Measurements from ENCODE around the gene C1QTNF12. TPM values are rescaled to one million over a fixed set of nuclear protein-coding genes. Genes with fewer than 3 reads are reported as not detected.

C1QTNF12 gene
- total and polyA plus RNA-seq, 2 donors (not counting 3 experiments of a cell fraction or from before 2014, with no cell fraction given) = 1.0 to 1.9 TPM

GRCh38 chr1:1211541-1212441 is 34.7 kb downstream of the C1QTNF12 start:
- H3K27me3 ChIP-seq (ENCODE audit: control insufficient read depth in 2 of 2, insufficient read depth in 2 of 2, low read length in 2 of 2) = peaks cover 1 to 2% of the 10 kb centered on the region in 2 experiments
- POLR2A ChIA-PET = no interaction called here
- FAIRE-seq (no peak), DNase-seq (ENCODE audit: low read depth, low spot score) (no peak)
- no peak overlapping the region for H3K9ac ChIP-seq (replicated peaks; ENCODE audit: extremely low read depth, insufficient read depth, low read length)
- H3K4me3 ChIP-seq (replicated peaks in 1 of 3; ENCODE audit: insufficient read depth in 1 of 3, low read depth in 1 of 3, low read length in 3 of 3) = no peak overlapping the region
- no peaks in the 10 kb centered on the region for H3K9me1 ChIP-seq (replicated peaks; ENCODE audit: control insufficient read depth, extremely low read depth, insufficient read depth, low read length)
- H3K9me3 ChIP-seq (replicated peaks; ENCODE audit: control insufficient read depth, insufficient read depth, low read length) = no peaks in the 10 kb centered on the region
- H2AFZ ChIP-seq (ENCODE audit: low read depth, low read length) = no peak overlapping the region
- dilution Hi-C loops (cut with MboI; ENCODE audit: extremely low pct_ligation_motif_present, low sequenced_read_pairs) = no loop called here
- BruUV-seq (replicated peaks) = no TSS peak
- H3K27ac ChIP-seq (ENCODE audit: insufficient read depth, low read depth, low read length) = no peak overlapping the region
- no peaks in the 10 kb centered on the region for H4K20me1 ChIP-seq (replicated peaks; ENCODE audit: control insufficient read depth, extremely low read depth, insufficient read depth, low read length)
- H3K4me1 ChIP-seq (ENCODE audit: control insufficient read depth, extremely low read depth, insufficient read depth, low read length) = no peaks in the 10 kb centered on the region
- CTCF ChIA-PET = interaction anchor here (1.5 kb wide), 1 partner anchor 90 kb away, joined by 4 read pairs; no protein-coding TSS in a partner anchor
- peaks cover 2% of the 10 kb centered on the region in 2 experiments for H3K36me3 ChIP-seq (ENCODE audit: control insufficient read depth in 2 of 2, extremely low read depth in 1 of 2, insufficient read depth in 2 of 2, low read length in 2 of 2)
- TF ChIP-seq, protein P1, sequence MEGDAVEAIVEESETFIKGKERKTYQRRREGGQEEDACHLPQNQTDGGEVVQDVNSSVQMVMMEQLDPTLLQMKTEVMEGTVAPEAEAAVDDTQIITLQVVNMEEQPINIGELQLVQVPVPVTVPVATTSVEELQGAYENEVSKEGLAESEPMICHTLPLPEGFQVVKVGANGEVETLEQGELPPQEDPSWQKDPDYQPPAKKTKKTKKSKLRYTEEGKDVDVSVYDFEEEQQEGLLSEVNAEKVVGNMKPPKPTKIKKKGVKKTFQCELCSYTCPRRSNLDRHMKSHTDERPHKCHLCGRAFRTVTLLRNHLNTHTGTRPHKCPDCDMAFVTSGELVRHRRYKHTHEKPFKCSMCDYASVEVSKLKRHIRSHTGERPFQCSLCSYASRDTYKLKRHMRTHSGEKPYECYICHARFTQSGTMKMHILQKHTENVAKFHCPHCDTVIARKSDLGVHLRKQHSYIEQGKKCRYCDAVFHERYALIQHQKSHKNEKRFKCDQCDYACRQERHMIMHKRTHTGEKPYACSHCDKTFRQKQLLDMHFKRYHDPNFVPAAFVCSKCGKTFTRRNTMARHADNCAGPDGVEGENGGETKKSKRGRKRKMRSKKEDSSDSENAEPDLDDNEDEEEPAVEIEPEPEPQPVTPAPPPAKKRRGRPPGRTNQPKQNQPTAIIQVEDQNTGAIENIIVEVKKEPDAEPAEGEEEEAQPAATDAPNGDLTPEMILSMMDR (IDR thresholded peaks at IDR 0.05; ENCODE audit: extremely low read depth in 1 of 2, insufficient read depth in 1 of 2, low read depth in 1 of 2, low read length in 2 of 2) = no peak
- TF ChIP-seq FOS (IDR thresholded peaks at IDR 0.05; ENCODE audit: borderline replicate concordance, insufficient read depth, low read length) (no peak), MYC (IDR thresholded peaks at IDR 0.05; ENCODE audit: low read depth, low read length) (no peak), EZH2 (IDR thresholded peaks at IDR 0.05; ENCODE audit: borderline replicate concordance, low read depth, low read length, severe bottlenecking) (no peak), JUN (IDR thresholded peaks at IDR 0.05; ENCODE audit: borderline replicate concordance, insufficient read depth, insufficient read length, low read depth) (no peak), POLR2AphosphoS5 (IDR thresholded peaks at IDR 0.05; ENCODE audit: insufficient read depth, low read depth, low read length) (no peak), MAX (IDR thresholded peaks at IDR 0.05; ENCODE audit: insufficient read depth, insufficient read length) (no peak), POLR2A (IDR thresholded peaks at IDR 0.05; ENCODE audit: low read depth, low read length) (no peak), GATA2 (IDR thresholded peaks at IDR 0.05; ENCODE audit: insufficient read depth, insufficient read length, low read depth, low read length) (no peak)
- H3K79me2 ChIP-seq (ENCODE audit: control insufficient read depth, insufficient read depth, low read length) = no peaks in the 10 kb centered on the region
- intact Hi-C loops (cut with micrococcal nuclease) = loop anchor here (2.0 kb wide), 2 partner anchors 19 to 89 kb away; no protein-coding TSS in a partner anchor
- H3K4me2 ChIP-seq (ENCODE audit: insufficient read depth, low read length) = no peak overlapping the region
